Mammary epithelial cell (primary cell): ENCODE results near the gene DNAJC12.

ENCODE experiments used
- CTCF ChIP-seq, 2 donors: IDR thresholded peaks in 1 of 2; conservative IDR thresholded peaks in 1 of 2; 2 replicates each; pipeline ENCODE4 v1.5.1; 2011 to 2012; ENCODE audit warnings: inconsistent platforms in 2 of 2, low read length in 2 of 2, mild to moderate bottlenecking in 2 of 2, control low read depth in 1 of 2, low read depth in 1 of 2; ENCODE audit not compliant: insufficient read depth in 1 of 2; ENCODE audit errors: extremely low read depth in 1 of 2
- EZH2 ChIP-seq: IDR thresholded peaks from 2 replicates; pipeline ENCODE4 v1.6.1; 2012; ENCODE audit warnings: low read length, inconsistent platforms, borderline replicate concordance

DNA sequence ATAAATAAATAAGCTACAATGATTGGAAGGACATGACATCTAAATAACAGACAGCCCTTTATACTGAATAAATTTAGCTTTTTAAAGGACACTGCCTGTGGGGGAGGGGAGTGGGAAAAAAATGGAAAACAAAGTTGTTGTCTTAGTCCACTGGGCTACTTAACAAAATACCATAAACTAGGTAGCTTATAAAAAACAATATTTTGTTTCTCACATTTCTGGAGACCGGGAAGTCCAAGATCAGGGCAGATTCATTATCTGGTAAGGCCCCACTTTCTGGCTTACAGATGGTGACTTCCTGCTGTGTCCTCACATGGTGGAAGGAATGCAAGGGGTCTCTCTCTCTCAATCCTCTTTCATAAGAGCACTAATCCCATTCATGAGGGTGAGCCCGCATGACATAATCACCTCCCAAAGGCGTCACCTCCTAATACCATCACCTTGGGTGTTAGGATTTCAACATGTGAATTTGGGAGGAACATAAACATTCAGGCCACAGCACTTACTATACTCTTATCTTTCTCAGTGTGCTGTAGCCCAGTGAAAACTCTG is 43.0 kb downstream of the DNAJC12 start:
- no peak for TF ChIP-seq CTCF (conservative IDR thresholded peaks at IDR 0.05 in 1 of 2, IDR thresholded peaks at IDR 0.05 in 1 of 2; ENCODE audit: extremely low read depth in 1 of 2, insufficient read depth in 1 of 2, low read depth in 1 of 2, low read length in 2 of 2)
- TF ChIP-seq EZH2, result no peak
